ENCODE data around the gene ADM2. TPM values are rescaled to one million over a fixed set of nuclear protein-coding genes. Genes with fewer than 3 reads are reported as not detected.
"Not testable (repeated sequence)": the region's sequence is repeated elsewhere in the genome, so short reads cannot be mapped to it uniquely, and the experiment has no call there.

The ADM2 gene
- total RNA-seq = under 1 TPM in 1 of 2 donors, not detected in 1; 0.08 TPM

GRCh38 chr22:50481440-50482106, at the start of gene ADM2:
TSS of gene ADM2 (plus strand) at chr22:50481543. CDS start at chr22:50481848, 305 bp downstream.
- no peaks in the 10 kb centered on the region for H3K9me3 ChIP-seq
- H3K27ac ChIP-seq = no peak within 1 kb of the TSS
- no peak for TF ChIP-seq CTCF (IDR thresholded peaks at IDR 0.05)
- H3K4me3 ChIP-seq = peak within 1 kb of the TSS; percentile 6 to 44
- H3K27me3 ChIP-seq = peaks cover 12 to 23% of the 10 kb centered on the region in 2 donors
- H3K36me3 ChIP-seq = no peaks in the 10 kb centered on the region
- no peak for DNase-seq (ENCODE audit: low spot score)
- H3K4me1 ChIP-seq = peaks cover 0 to 14% of the 10 kb centered on the region in 2 donors

- Histone ChIP-seq H3K36me3 (peaks cover 78% of the 10 kb centered on the region), H3K4me1 (no peaks in the 10 kb centered on the region), H3K9me3 (no peaks in the 10 kb centered on the region), H3K27ac (no peak overlapping the region), H3K27me3 (no peaks in the 10 kb centered on the region), H3K4me3 (no peak overlapping the region)
- DNase-seq (ENCODE audit: low spot score) = no peak
- no peak for TF ChIP-seq CTCF (IDR thresholded peaks at IDR 0.05)
These were observed 49.0 kb upstream of the ADM2 start for GRCh38 chr22:50432131-50432876.

GRCh38 chr22:50432877-50433510, 48.3 kb upstream of the ADM2 start:
- not testable (repeated sequence) for H3K9me3 ChIP-seq; H3K27ac ChIP-seq; DNase-seq (ENCODE audit: low spot score); H3K4me1 ChIP-seq; H3K4me3 ChIP-seq; H3K27me3 ChIP-seq
- H3K36me3 ChIP-seq = peaks cover 75% of the 10 kb centered on the region

GRCh38 chr22:50434849-50435248, 46.5 kb upstream of the ADM2 start:
- Histone ChIP-seq H3K4me3 (no peak overlapping the region), H3K27ac (no peak overlapping the region), H3K4me1 (no peaks in the 10 kb centered on the region), H3K36me3 (peaks cover 79% of the 10 kb centered on the region), H3K27me3 (no peaks in the 10 kb centered on the region), H3K9me3 (no peaks in the 10 kb centered on the region)
- no peak for DNase-seq (ENCODE audit: low spot score)
- TF ChIP-seq CTCF (IDR thresholded peaks at IDR 0.05) = no peak

- no peak for DNase-seq (ENCODE audit: low spot score)
- no peaks in the 10 kb centered on the region for H3K4me1 ChIP-seq
These were observed 45.9 kb upstream of the ADM2 start for GRCh38 chr22:50435291-50436014.

More at GRCh38 chr22:50435291-50436014, 45.9 kb upstream of the ADM2 start:
- TF ChIP-seq CTCF (IDR thresholded peaks at IDR 0.05) = no peak
- H3K27ac ChIP-seq = no peak overlapping the region
- H3K4me3 ChIP-seq = no peak overlapping the region
- H3K9me3 ChIP-seq = no peaks in the 10 kb centered on the region
- H3K27me3 ChIP-seq = no peaks in the 10 kb centered on the region
- peaks cover 79% of the 10 kb centered on the region for H3K36me3 ChIP-seq

Measured in right atrium auricular region (tissue), 2 donors.